PC-9 (cell line): ENCODE measurements around the gene YBX1.

Experiments
- CTCF ChIP-seq: fragments of 200-600 bp; sonication (generic); conservative IDR thresholded peaks from 2 replicates; pipeline ENCODE4 v1.6.1; 2017; ENCODE audit warnings: mixed run types, antibody characterized with exemption, mild to moderate bottlenecking, moderate library complexity
- EZH2 ChIP-seq: fragments of 200-600 bp; sonication (generic); IDR thresholded peaks from 2 replicates; pipeline ENCODE4 v1.8.0; 2017; ENCODE audit warnings: antibody characterized with exemption, low read depth

- TF ChIP-seq CTCF = no peak
- TF ChIP-seq EZH2 = no peak
These were observed 49.4 kb downstream of the YBX1 start for GRCh38 chr1:42731585-42731984.
